Mucosa of descending colon (tissue), 3 donors: ENCODE results near the gene SSNA1. TPM values are rescaled to one million over a fixed set of nuclear protein-coding genes. Genes with fewer than 3 reads are reported as not detected.
A peak's percentile ranks its signal among the peaks of the same experiment; 100 is the strongest.
"Not testable (repeated sequence)": the region's sequence is repeated elsewhere in the genome, so short reads cannot be mapped to it uniquely, and the experiment has no call there.

Experiments used
- ATAC-seq: fragments of 200-7000 bp; cut with Tn5 transposase; one replicate; pipeline ENCODE4 v1.9.1; 2020; ENCODE audit warnings: mild to moderate bottlenecking, moderate library complexity
- DNase-seq, 3 donors: peaks; one replicate each; pipeline ENCODE4 v3.0.0-alpha.2; 2020
- H3K36me3 ChIP-seq: fragments of 200-600 bp; one replicate; pipeline ENCODE4 v1.8.0; 2021; ENCODE audit warnings: low read depth, mild to moderate bottlenecking
- H3K4me1 ChIP-seq: fragments of 200-600 bp; one replicate; pipeline ENCODE4 v1.8.0; 2021; ENCODE audit warnings: low read depth, mild to moderate bottlenecking
- H3K4me3 ChIP-seq: fragments of 200-600 bp; one replicate; pipeline ENCODE4 v1.8.0; 2021; ENCODE audit warnings: mild to moderate bottlenecking
- H3K9me3 ChIP-seq: fragments of 200-600 bp; one replicate; pipeline ENCODE4 v1.8.0; 2021; ENCODE audit warnings: mild to moderate bottlenecking
- CTCF ChIP-seq: fragments of 200-600 bp; IDR thresholded peaks from one replicate; pipeline ENCODE4 v1.8.0; 2022; ENCODE audit warnings: antibody characterized with exemption, mild to moderate bottlenecking
- intact Hi-C, 2 donors: fragments of 100-400 bp; cut with DNase I in 1 of 2; cut with micrococcal nuclease in 1 of 2; formaldehyde crosslinking; loops; one replicate each; pipeline versions ENCODE4 v1.11.0 to v1.11.1; 2022; cut with DNase I, micrococcal nuclease
- microRNA-seq: library from miRNA; unstranded; fragments of <30 nt; microRNA quantifications from one replicate; pipeline ENCODE4, GENCODE V29; 2019
- total RNA-seq, 3 donors: library from RNA; stranded (reverse); fragmentation: NEBNext Ultra II Directional in 2 of 3; extraction: Animal tissue kit (Norgen Biotek cat#: 25700) in 2 of 3; gene quantifications; one replicate each; pipeline versions ENCODE4 v1.2.1 to v1.2.4, GENCODE V29; 2021 to 2023
- donor health status: DM: no; HTN: no; CAD: no; lungs with moderate emphysema.
- donor health status: DM: no; HTN: no; CAD: no.
- donor health status: DM: no; HTN: yes; CAD: no.

SSNA1 gene
- total RNA-seq, 3 donors from 2014 or later = 56.7 to 71.1 (median 64.0) TPM

- peaks cover 4% of the 10 kb centered on the region for H3K36me3 ChIP-seq
- H3K4me3 ChIP-seq = no peak overlapping the region
- DNase-seq (peak; percentile 92 to 96 (median 93)), ATAC-seq (peak; percentile 51)
- no peaks in the 10 kb centered on the region for H3K9me3 ChIP-seq
- peaks cover 46% of the 10 kb centered on the region for H3K4me1 ChIP-seq
- intact Hi-C loops = loop anchor here (5.0 kb wide), 1 partner anchor 119 kb away; no protein-coding TSS in a partner anchor
- peak; percentile 99 for TF ChIP-seq CTCF
These were observed 47.9 kb downstream of the SSNA1 start for GRCh38 chr9:137236238-137236935.

- DNase-seq = peak in 1 of 3 donors; percentile 23
These were observed 48.5 kb downstream of the SSNA1 start for GRCh38 chr9:137236936-137237421.

GRCh38 chr9:137237759-137238726 is 49.6 kb downstream of the SSNA1 start:
- intact Hi-C loops = loop anchor here (5.0 kb wide), 1 partner anchor 121 kb away; no protein-coding TSS in a partner anchor
- H3K4me1 ChIP-seq = peaks cover 56% of the 10 kb centered on the region
- DNase-seq (peak in 2 of 3 donors; percentile 72 to 81), ATAC-seq (peak; percentile 42)
- H3K4me3 ChIP-seq = no peak overlapping the region
- H3K36me3 ChIP-seq = peaks cover 4% of the 10 kb centered on the region
- H3K9me3 ChIP-seq = no peaks in the 10 kb centered on the region
- TF ChIP-seq CTCF = no peak

More at GRCh38 chr9:137236936-137237421, 48.5 kb downstream of the SSNA1 start:
- intact Hi-C loops = loop anchor here (5.0 kb wide), 1 partner anchor 120 kb away; no protein-coding TSS in a partner anchor
- TF ChIP-seq CTCF = no peak
- ATAC-seq = no peak
- Histone ChIP-seq H3K4me3 (no peak overlapping the region), H3K36me3 (peaks cover 4% of the 10 kb centered on the region), H3K9me3 (no peaks in the 10 kb centered on the region), H3K4me1 (peaks cover 46% of the 10 kb centered on the region)

GRCh38 chr9:137239541-137240200 is 51.2 kb downstream of the SSNA1 start:
- intact Hi-C loops = loop anchor here (5.0 kb wide), 1 partner anchor 122 kb away; no protein-coding TSS in a partner anchor
- H3K4me3 ChIP-seq, ATAC-seq, H3K36me3 ChIP-seq, H3K9me3 ChIP-seq: not testable (repeated sequence)
- peaks cover 57% of the 10 kb centered on the region for H3K4me1 ChIP-seq
- peak in 1 of 3 donors; percentile 35 for DNase-seq

Small RNA genes within 50 kb of the gene (microRNA-seq; reads per million reads assigned to microRNA genes)
- not detected for gene MIR3621

Other genes with a start within 250 kb of the SSNA1 start
- 100 to 1,000 TPM; 127 to 197 (median 142) TPM for gene FBXW5, start 243.9 kb upstream of the SSNA1 start, total RNA-seq
- gene C8G, start 243.4 kb upstream of the SSNA1 start, total RNA-seq = 10 to 100 TPM in 2 of 3 donors, 1 to 10 TPM in 1; 3.2 to 15.4 (median 10.4) TPM
- gene LCN12, start 236.4 kb upstream of the SSNA1 start, total RNA-seq = 10 to 100 TPM in 1 of 3 donors, 1 to 10 TPM in 2; 6.8 to 10.7 (median 7.6) TPM
- gene PTGDS, start 211.2 kb upstream of the SSNA1 start, total RNA-seq = 10 to 100 TPM in 2 of 3 donors, 1 to 10 TPM in 1; 2.5 to 45.4 (median 16.1) TPM
- under 1 TPM in 2 of 3 donors, not detected in 1; 0.17 to 0.76 TPM for gene LCNL1, start 205.7 kb upstream of the SSNA1 start, total RNA-seq
- 10 to 100 TPM; 32.0 to 39.9 (median 34.1) TPM for gene PAXX, start 196.3 kb upstream of the SSNA1 start, total RNA-seq
- 1 to 10 TPM in 1 of 3 donors, under 1 TPM in 2; 0.82 to 1.9 (median 0.99) TPM for gene CLIC3, start 192.1 kb upstream of the SSNA1 start, total RNA-seq
- 10 to 100 TPM; 20.1 to 77.2 (median 48.0) TPM for gene ABCA2, start 160.4 kb upstream of the SSNA1 start, total RNA-seq
- gene FUT7, start 156.6 kb upstream of the SSNA1 start, total RNA-seq = under 1 TPM in 2 of 3 donors, not detected in 1; 0.14 to 0.27 TPM
- 100 to 1,000 TPM in 1 of 3 donors, 10 to 100 TPM in 2; 78.6 to 177 (median 83.0) TPM for gene NPDC1, start 142.5 kb upstream of the SSNA1 start, total RNA-seq
- 10 to 100 TPM in 2 of 3 donors, 1 to 10 TPM in 1; 7.7 to 26.8 (median 10.7) TPM for gene ENTPD2, start 134.6 kb upstream of the SSNA1 start, total RNA-seq
- gene SAPCD2, start 118.1 kb upstream of the SSNA1 start, total RNA-seq = 10 to 100 TPM in 1 of 3 donors, 1 to 10 TPM in 2; 2.7 to 11.2 (median 6.0) TPM
- gene UAP1L1, start 111.2 kb upstream of the SSNA1 start, total RNA-seq = 10 to 100 TPM; 10.5 to 13.6 (median 12.8) TPM
- gene MAN1B1, start 101.7 kb upstream of the SSNA1 start, total RNA-seq = 10 to 100 TPM; 36.1 to 55.4 (median 52.7) TPM
- gene DPP7, start 73.9 kb upstream of the SSNA1 start, total RNA-seq = 100 to 1,000 TPM in 1 of 3 donors, 10 to 100 TPM in 2; 47.0 to 114 (median 51.5) TPM
- gene GRIN1, start 49.5 kb upstream of the SSNA1 start, total RNA-seq = 1 to 10 TPM in 1 of 3 donors, under 1 TPM in 1, not detected in 1; 0.36 to 2.6 TPM
- gene LRRC26, start 18.6 kb upstream of the SSNA1 start, total RNA-seq = 10 to 100 TPM; 18.7 to 63.0 (median 58.9) TPM
- 1 to 10 TPM in 1 of 3 donors, not detected in 2; 1.0 TPM for gene TMEM210, start 16.6 kb upstream of the SSNA1 start, total RNA-seq
- gene ANAPC2, start 116 bp upstream of the SSNA1 start, total RNA-seq = 10 to 100 TPM; 60.8 to 65.9 (median 61.7) TPM
- gene TPRN, start 12.1 kb downstream of the SSNA1 start, total RNA-seq = 100 to 1,000 TPM in 2 of 3 donors, 10 to 100 TPM in 1; 73.8 to 170 (median 122) TPM
- gene TMEM203, start 17.0 kb downstream of the SSNA1 start, total RNA-seq = 10 to 100 TPM; 30.6 to 40.4 (median 40.0) TPM
- gene NDOR1, start 17.0 kb downstream of the SSNA1 start, total RNA-seq = 10 to 100 TPM; 15.9 to 19.7 (median 19.0) TPM
- gene RNF208, start 33.6 kb downstream of the SSNA1 start, total RNA-seq = 1 to 10 TPM; 5.3 to 7.1 (median 5.8) TPM
- gene CYSRT1, start 36.5 kb downstream of the SSNA1 start, total RNA-seq = not detected
- gene RNF224, start 38.8 kb downstream of the SSNA1 start, total RNA-seq = not detected
- not detected for gene SLC34A3, start 42.2 kb downstream of the SSNA1 start, total RNA-seq
- gene TUBB4B, start 52.6 kb downstream of the SSNA1 start, total RNA-seq = 100 to 1,000 TPM; 286 to 379 (median 332) TPM
- gene STPG3, start 62.6 kb downstream of the SSNA1 start, total RNA-seq = not detected
- gene NELFB, start 66.7 kb downstream of the SSNA1 start, total RNA-seq = 10 to 100 TPM; 52.9 to 66.2 (median 60.5) TPM
- 10 to 100 TPM; 23.3 to 48.6 (median 45.3) TPM for gene TOR4A, start 89.0 kb downstream of the SSNA1 start, total RNA-seq
- gene NRARP, start 113.6 kb downstream of the SSNA1 start, total RNA-seq = 100 to 1,000 TPM in 2 of 3 donors, 10 to 100 TPM in 1; 61.4 to 171 (median 146) TPM
- gene EXD3, start 234.5 kb downstream of the SSNA1 start, total RNA-seq = 10 to 100 TPM; 39.4 to 56.7 (median 40.1) TPM
- gene NOXA1, start 234.7 kb downstream of the SSNA1 start, total RNA-seq = 10 to 100 TPM; 18.0 to 41.5 (median 27.2) TPM